Femur (tissue), 1 donor: ENCODE data around the gene HCN1.
A peak's percentile ranks its signal among the peaks of the same experiment; 100 is the strongest.
"Not testable (repeated sequence)": the region's sequence is repeated elsewhere in the genome, so short reads cannot be mapped to it uniquely, and the experiment has no call there.

Source experiments
- DNase-seq: peaks from one replicate; pipeline ENCODE4 v3.0.0-alpha.2; 2017

HCN1 gene

DNA sequence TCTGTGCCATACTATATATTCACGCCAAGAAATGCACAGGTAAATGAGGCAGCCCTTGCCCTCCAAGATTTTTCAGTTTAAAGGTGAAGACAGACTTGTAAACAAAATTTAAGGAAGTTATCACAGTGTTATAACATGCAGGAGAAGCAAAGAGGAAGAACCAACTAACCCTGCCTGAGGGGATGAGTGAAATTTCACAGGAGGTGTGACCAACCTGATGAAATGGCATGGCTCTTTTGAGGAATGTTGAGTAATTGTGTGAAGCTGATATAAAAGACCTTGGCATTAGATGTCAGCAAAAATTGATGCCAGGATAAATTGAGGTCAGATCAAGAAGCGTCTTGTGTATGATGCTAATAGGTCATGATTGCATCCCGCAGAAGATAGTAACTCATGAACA lies 86.5 kb downstream of the HCN1 start:
- DNase-seq: no peak

DNA sequence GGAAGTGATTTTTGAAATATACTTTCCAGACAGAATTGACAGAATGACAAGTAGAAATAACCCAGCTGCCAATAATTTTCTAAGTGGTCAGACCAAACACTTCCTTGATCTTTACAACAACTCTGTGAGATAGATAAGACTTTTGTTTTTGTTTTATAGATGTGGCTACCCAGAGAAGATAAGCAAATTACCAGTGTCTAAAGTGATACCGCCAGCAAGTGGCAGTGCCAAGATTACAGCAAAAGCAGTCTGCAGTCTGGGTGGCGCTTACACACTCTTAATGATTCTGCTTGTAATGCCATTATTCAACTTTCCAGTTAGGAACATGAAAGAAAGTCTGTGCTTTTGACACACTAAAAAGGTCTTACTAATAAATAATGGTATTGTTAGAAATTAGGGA lies 92.1 kb downstream of the HCN1 start:
- DNase-seq: no peak

GRCh38 chr5:45601424-45601823 lies 94.8 kb downstream of the HCN1 start:
- DNase-seq: no peak

GRCh38 chr5:45596320-45596719 lies 99.9 kb downstream of the HCN1 start:
- no peak for DNase-seq

- DNase-seq: not testable (repeated sequence)
Measured at GRCh38 chr5:45586001-45586400, 110.2 kb downstream of the HCN1 start.

DNA sequence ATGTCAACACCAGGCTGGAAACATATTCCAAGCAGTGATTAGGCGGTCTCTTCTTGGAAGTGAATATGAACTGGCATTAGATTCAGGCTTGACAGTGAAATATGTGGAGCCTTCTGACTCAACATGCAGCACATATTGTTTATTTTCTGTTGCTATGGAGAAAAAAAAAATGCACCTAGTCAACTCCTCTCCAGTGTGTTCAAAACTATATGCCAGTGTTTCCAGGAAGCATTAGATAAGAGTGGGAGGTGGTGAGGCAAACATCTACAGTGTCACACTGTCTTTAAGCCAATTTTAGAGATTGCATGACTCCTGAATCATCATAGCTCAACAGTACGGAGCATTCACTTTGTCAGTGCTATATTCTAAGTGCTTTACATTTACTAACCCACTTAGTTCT lies 117.9 kb downstream of the HCN1 start:
- no peak for DNase-seq

- no peak for DNase-seq
Measured at GRCh38 chr5:45568813-45569212, 127.4 kb downstream of the HCN1 start.

DNA sequence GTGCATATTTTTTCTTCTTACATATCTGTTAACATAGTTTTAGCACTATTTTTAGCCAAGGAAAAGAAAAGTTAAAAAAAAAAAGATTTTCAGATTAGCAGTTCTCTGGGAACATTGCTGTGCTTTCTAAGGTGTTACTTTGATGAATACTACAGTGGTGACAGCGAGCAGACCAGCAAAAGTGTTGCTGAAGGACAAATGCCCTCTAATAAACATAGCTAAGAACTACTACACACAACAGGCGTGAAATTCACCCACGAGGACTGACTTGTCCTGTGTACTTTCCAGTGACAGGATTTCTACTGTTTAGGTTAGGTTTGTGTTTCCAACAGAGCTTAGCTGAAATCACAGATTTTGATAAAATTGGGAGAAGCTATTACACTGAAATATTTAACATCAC lies 153.8 kb downstream of the HCN1 start:
- DNase-seq: no peak

DNA sequence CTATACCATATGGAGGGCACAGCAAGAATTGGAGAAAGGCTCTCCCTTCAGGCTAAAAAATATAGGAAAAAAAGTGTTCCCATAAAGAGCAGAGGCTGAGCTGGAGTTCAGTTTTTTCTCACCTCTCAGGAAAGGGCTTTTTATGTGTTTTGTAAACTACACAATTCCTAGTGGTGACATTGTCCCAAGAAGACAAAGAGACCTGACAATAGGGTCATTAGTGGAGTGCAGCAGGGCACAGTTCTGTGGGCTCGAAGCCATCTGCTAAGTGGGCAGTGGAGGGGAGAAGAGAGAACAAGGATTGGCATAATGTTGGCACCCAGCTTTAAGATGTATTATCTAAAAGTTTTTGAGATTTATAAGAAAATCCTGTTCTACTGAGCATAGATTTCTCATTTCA lies 162.5 kb downstream of the HCN1 start:
- DNase-seq: no peak

- DNase-seq: no peak
Measured at GRCh38 chr5:45532826-45533624, 163.2 kb downstream of the HCN1 start.

DNA sequence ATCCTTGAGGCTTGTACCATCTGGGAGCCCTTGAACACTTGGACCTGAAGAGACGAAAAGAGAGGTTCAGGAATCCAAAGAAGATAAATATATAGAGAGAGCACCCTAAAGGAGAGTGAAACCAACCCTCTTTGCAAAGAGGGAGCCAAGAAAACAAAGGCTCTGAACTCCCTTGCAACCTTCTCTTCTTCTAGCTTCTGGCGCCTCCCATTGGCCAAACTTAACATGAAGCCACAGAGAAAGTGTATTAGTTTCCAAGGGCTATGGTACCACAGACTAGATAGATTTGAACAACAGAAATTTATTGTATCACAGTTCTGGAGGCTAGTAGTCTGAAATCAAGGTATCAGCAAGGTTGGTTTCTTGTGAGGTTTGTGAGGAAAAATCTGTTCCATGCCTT lies 175.1 kb downstream of the HCN1 start:
- peak; percentile 19 for DNase-seq

DNA sequence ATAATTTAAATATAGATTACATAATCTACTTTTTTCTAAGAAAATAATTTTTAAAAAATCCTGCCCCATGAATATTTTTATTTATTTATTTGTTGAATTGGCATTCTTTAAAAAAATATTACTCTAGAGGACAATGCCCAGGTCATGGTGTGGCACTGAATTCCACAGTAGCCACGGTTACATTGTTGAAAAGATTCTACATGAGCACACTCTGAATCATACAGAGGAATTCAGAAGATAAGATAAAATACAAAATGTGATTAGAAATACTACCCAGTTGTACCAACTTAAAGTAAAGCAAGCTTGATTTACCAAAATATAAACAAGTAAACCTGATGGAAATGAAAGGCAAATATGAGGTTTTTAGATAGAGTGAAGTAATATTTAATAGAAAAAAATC lies 183.7 kb downstream of the HCN1 start:
- DNase-seq: no peak

DNA sequence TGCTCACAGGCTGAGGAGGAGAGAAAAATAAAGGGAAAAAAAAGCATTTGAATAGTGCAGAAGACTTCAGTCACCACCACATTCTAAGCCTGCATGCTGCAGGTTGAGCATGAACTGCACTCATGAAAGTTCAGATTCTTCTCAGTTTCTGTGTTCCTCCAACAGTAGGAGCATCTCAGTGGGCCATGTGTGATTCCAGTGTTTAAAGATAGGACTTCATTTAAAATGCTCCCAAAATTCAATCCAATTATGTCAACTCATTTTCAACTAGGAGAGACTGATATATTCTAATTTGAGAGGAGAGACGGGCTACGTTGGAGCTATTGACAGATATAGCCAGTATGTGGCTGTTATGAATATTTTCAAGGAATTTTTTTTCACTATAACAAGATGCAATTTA lies 186.8 kb downstream of the HCN1 start:
- DNase-seq: no peak

DNA sequence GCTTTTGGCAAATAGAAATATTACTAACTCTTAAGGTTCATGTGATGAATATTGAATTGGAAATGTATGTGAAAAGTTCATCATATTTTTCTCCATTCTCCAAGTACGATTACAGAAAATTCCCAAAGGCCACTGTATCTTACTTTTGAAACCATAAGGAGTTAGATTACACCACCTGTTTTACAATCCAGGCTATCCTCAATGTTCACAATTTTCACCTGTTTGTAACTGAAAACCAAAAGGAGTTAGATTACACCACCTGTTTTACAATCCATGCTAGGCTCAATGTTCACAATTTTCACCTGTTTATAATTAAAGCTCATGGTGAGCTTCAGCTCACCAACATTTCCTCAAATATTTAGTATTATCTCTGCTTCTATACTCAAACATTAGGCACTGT lies 188.0 kb downstream of the HCN1 start:
- no peak for DNase-seq

DNA sequence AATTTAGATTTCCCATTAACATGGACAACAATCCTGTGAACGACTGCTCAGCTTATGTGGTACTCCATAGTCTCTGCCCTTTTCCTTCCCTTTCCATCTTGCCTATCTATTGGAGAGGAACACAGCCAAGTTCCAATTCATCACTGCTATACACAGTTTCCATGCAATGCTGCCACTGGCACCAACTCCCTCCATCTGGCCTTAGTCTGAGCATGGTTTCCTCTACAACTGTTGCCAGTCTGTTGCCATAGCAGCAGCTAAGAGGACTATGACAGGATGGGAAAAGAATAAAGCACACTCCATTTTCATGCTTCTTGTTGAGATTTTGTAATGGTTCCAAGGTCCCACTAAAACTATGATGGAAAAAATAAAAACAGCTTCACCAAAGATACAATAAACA lies 189.0 kb downstream of the HCN1 start:
- DNase-seq: peak; percentile 62

- not testable (repeated sequence) for DNase-seq
Measured at GRCh38 chr5:45499006-45499405, 197.2 kb downstream of the HCN1 start.

GRCh38 chr5:45491368-45491767 lies 204.8 kb downstream of the HCN1 start:
- no peak for DNase-seq

DNA sequence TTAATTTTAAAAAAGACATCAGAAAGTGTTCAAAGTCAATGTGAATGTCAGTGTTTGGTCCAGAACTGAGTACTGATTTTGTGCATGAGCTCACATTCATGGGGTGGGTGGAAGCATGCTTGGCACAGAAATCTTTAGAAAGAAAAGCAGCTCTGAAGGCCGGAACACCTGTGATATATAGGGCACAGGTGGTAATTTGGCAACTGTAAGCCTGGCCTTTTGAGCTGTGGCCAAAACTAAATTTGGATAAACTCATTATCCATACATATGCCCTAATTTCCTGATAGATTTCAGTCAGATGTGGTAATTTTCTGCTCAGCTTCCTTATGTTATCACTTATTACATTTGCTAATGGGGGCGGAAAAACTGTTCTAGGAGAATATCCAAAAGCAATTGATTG lies 211.4 kb downstream of the HCN1 start:
- no peak for DNase-seq

- peak; percentile 18 for DNase-seq
Measured at GRCh38 chr5:45454114-45454513, 242.1 kb downstream of the HCN1 start.

DNA sequence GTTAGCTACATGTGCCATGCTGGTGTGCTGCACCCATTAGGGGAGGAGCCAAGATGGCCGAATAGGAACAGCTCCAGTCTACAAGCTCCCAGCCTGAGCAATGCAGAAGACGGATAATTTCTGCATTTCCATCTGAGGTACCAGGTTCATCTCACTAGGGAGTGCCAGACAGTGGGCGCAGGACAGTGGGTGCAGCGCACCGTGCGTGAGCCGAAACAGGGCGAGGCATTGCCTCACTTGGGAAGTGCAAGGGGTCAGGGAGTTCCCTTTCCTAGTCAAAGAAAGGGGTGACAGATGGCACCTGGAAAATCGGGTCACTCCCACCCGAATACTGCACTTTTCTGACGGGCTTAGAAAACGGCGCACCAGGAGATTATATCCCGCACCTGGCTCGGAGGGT lies 251.3 kb downstream of the HCN1 start:
- not testable (repeated sequence) for DNase-seq

DNA sequence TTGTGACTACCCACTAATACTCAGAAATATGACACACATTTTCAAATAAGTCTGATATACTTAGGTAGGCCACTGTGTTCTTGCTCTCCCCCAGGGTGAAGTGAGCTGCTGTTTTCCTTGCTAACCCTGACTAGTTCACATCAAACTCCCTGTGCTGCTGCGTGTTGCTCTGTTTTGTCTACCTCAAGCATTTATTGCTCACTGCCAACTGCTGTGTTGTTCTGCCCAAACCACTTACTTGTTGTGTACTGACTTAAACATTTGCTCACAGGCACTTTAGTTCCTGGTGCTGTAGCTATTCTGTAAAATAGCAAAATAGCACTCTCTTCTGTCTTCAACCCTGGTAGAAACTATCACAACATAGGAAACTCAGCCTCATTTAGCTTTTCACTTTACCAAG lies 255.7 kb downstream of the HCN1 start:
- DNase-seq: no peak

- no peak for DNase-seq
Measured at GRCh38 chr5:45437752-45438151, 258.4 kb downstream of the HCN1 start.

DNA sequence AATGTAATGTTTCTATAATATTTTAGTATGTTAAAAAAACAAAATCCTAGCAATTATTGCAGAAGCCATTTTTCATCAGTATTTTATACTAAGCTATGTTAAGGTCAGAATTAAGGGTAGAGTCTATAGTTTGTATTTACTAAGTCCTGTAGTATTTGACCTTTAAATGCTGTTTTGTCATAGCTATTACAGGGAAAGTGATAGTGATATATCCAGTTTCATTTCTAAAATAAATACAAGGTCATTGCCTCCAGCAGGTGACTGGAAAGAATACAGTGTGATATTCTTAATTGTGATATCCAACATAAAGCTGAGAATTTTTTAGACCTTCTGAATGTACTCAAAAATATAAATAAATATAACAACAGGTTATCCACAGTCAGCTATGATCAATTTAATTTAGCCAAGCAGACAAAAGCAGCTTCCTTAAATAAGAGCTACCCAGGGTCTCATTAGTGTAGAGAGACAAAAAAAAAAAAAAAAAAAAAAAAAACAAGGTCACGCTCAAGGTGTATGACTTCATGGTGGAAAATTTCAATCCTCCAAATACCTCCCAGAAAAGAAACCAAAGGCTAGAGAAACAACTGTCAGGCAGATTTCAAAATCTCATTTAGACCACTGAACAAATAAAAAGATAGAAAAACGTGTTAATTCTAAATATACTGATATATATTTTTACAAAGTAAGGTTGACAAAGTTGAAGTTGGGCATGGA lies 278.7 kb downstream of the HCN1 start:
- DNase-seq: no peak
